ENCODE results near the gene BDP1. TPM values are rescaled to one million over a fixed set of nuclear protein-coding genes. Genes with fewer than 3 reads are reported as not detected.
"Not testable (repeated sequence)": the region's sequence is repeated elsewhere in the genome, so short reads cannot be mapped to it uniquely, and the experiment has no call there.

BDP1 gene
- total and polyA plus RNA-seq, 7 experiments from 2014 or later, result 8.9 to 48.7 (median 35.5) TPM

DNA sequence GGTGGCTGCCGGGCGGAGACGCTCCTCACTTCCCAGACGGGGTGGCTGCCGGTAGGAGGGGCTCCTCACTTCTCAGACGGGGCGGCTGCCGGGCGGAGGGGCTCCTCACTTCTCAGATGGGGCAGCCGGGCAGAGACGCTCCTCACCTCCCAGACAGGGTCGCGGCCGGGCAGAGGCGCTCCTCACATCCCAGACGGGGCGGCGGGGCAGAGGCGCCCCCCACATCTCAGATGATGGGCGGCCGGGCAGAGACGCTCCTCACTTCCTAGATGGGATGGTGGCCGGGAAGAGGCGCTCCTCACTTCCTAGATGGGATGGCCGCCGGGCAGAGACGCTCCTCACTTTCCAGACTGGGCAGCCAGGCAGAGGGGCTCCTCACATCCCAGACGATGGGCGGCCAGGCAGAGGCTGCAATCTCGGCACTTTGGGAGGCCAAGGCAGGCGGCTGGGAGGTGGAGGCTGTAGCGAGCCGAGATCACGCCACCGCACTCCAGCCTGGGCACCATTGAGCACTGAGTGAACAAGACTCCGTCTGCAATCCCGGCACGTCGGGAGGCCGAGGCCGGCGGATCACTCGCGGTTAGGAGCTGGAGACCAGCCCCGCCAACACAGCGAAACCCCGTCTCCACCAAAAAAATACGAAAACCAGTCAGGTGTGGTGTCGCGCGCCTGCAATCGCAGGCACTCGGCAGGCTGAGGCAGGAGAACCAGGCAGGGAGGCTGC is 96.7 kb downstream of the BDP1 start:
- H3K36me3 Mint-ChIP-seq, result peaks cover 7 to 72% (median 29%) of the 10 kb centered on the region in 5 donors
- POLR2A ChIA-PET; H3K27me3 Mint-ChIP-seq; H3K4me3 ChIP-seq (ENCODE audit: low read length); CTCF ChIA-PET; H3K27ac Mint-ChIP-seq; H3K9me3 Mint-ChIP-seq; H3K27ac ChIP-seq (ENCODE audit: low read depth, low read length); DNase-seq; ATAC-seq; H3K9me3 ChIP-seq (ENCODE audit: control insufficient read depth in 2 of 3, low read length in 3 of 3); intact Hi-C loops (cut with micrococcal nuclease); H3K27me3 ChIP-seq (ENCODE audit: control insufficient read depth in 2 of 2, insufficient read depth in 2 of 2, low read length in 2 of 2); H3K4me1 Mint-ChIP-seq; H3K4me1 ChIP-seq (ENCODE audit: control insufficient read depth in 2 of 2, insufficient read depth in 2 of 2, low read length in 2 of 2); H3K4me3 Mint-ChIP-seq: not testable (repeated sequence)
- peaks cover 9 to 70% (median 10%) of the 10 kb centered on the region in 3 experiments for H3K36me3 ChIP-seq (ENCODE audit: control insufficient read depth in 2 of 3, insufficient read depth in 3 of 3, low read length in 3 of 3)

DNA sequence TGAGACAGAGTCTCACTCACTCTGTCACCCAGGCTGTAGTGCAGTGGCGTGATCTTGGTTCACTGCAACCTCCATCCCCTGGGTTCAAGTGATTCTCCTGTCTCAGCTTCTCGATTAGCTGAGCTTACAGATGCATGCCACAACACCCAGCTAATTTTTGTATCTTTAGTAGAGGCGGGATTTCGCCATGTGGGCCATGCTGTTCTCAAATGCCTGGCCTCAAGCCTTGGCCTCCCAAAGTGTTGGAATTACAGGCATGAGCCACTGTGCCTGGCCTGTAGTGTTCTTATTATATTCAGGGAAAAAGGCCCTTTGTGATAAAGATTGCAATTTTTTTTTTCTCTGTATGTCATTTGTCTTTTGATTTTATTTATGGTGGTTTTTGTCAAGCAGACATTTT is 107.7 kb downstream of the BDP1 start:
- H3K27ac Mint-ChIP-seq, result no peak overlapping the region
- peaks cover 3 to 36% (median 17%) of the 10 kb centered on the region in 5 donors for H3K36me3 Mint-ChIP-seq
- no peak overlapping the region for H3K4me3 Mint-ChIP-seq
- Histone ChIP-seq H3K27me3 (ENCODE audit: control insufficient read depth in 2 of 2, insufficient read depth in 2 of 2, low read length in 2 of 2) (no peaks in the 10 kb centered on the region), H3K4me3 (ENCODE audit: low read length) (no peak overlapping the region), H3K36me3 (ENCODE audit: control insufficient read depth in 2 of 3, insufficient read depth in 3 of 3, low read length in 3 of 3) (peaks cover 8 to 55% (median 18%) of the 10 kb centered on the region in 3 experiments), H3K27ac (ENCODE audit: low read depth, low read length) (no peak overlapping the region), H3K9me3 (ENCODE audit: control insufficient read depth in 2 of 3, low read length in 3 of 3) (no peaks in the 10 kb centered on the region), H3K4me1 (ENCODE audit: control insufficient read depth in 2 of 2, insufficient read depth in 2 of 2, low read length in 2 of 2) (no peaks in the 10 kb centered on the region)
- H3K4me1 Mint-ChIP-seq, result no peaks in the 10 kb centered on the region
- no peak for DNase-seq
- no peaks in the 10 kb centered on the region for H3K9me3 Mint-ChIP-seq
- intact Hi-C loops (cut with micrococcal nuclease), result no loop called here
- ATAC-seq, result no peak
- CTCF ChIA-PET, result no interaction called here
- no peaks in the 10 kb centered on the region for H3K27me3 Mint-ChIP-seq
- POLR2A ChIA-PET, result no interaction called here

DNA sequence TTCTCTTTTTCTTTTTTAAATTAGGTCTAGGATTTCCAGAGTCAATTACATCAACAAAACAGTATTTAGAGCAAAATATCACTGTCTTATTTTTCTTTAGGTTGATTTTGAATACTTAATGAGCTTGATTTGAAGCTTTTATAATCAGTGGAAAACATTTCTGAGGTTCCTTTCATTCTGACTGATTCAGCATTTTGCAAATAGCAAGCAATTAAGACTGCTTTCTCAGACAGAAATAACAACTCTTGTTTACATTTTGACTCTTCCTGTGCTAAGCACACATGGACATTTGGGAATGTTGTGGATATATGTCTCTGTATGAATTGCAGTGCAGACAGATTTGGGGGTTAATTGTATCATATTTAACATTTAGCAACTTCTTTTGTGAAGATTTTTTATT is 109.4 kb downstream of the BDP1 start:
- Mint-ChIP-seq H3K4me1 (no peaks in the 10 kb centered on the region), H3K36me3 (peaks cover 5 to 35% (median 15%) of the 10 kb centered on the region in 5 donors), H3K4me3 (no peak overlapping the region), H3K27me3 (no peaks in the 10 kb centered on the region), H3K27ac (peak overlapping the region in 2 of 9 donors; percentile 12 to 40), H3K9me3 (no peaks in the 10 kb centered on the region)
- DNase-seq (no peak), ATAC-seq (no peak)
- H3K9me3 ChIP-seq (ENCODE audit: control insufficient read depth in 2 of 3, low read length in 3 of 3), result no peaks in the 10 kb centered on the region
- H3K4me3 ChIP-seq (ENCODE audit: low read length), result no peak overlapping the region
- peaks cover 8 to 46% (median 13%) of the 10 kb centered on the region in 3 experiments for H3K36me3 ChIP-seq (ENCODE audit: control insufficient read depth in 2 of 3, insufficient read depth in 3 of 3, low read length in 3 of 3)
- ChIA-PET CTCF (no interaction called here), POLR2A (no interaction called here)
- H3K4me1 ChIP-seq (ENCODE audit: control insufficient read depth in 2 of 2, insufficient read depth in 2 of 2, low read length in 2 of 2), result no peaks in the 10 kb centered on the region
- intact Hi-C loops (cut with micrococcal nuclease), result loop anchor here in 1 of 2 donors (5.0 kb wide), 1 partner anchor 37 kb away; no protein-coding TSS in a partner anchor
- no peak overlapping the region for H3K27ac ChIP-seq (ENCODE audit: low read depth, low read length)
- H3K27me3 ChIP-seq (ENCODE audit: control insufficient read depth in 2 of 2, insufficient read depth in 2 of 2, low read length in 2 of 2), result no peaks in the 10 kb centered on the region

DNA sequence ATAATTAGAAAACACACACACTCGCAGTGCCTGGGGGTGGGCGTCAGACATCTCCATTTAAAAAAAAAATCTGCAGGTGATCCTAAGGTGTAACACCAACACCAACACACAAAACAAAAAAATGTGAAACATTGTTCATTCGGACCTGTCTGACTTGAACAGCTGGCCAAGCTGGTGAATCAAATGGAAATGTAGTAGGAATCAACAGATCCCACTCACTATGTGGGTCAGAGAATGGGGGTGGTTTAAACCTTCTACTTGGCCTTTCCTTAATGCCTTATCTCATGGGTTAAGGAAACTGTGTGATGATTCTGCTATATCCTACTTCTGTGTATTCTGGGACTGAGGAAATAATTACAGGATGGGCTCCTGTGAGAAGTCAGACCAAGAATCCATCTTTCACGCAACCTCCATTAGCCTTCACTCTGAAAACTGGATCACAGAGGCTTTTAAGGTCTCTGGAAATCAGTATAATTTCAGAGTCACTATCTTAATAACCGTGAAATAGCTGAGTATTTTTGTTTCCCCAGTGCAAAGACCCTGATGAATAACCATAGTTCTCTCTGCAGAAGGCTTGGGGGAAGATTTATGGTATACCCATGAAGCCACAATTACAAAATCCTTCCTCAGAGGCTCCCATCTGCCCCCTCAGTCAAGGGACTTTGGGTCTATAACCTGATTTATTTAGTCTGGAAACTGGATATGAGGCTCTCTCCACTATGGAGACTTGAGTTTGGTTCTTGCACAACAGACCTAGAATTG is 114.5 kb downstream of the BDP1 start:
- peaks cover 0 to 36% (median 9%) of the 10 kb centered on the region in 5 donors for H3K36me3 Mint-ChIP-seq
- Histone ChIP-seq H3K4me1 (ENCODE audit: control insufficient read depth in 2 of 2, insufficient read depth in 2 of 2, low read length in 2 of 2) (no peaks in the 10 kb centered on the region), H3K4me3 (ENCODE audit: low read length) (no peak overlapping the region), H3K27ac (ENCODE audit: low read depth, low read length) (no peak overlapping the region), H3K9me3 (ENCODE audit: control insufficient read depth in 2 of 3, low read length in 3 of 3) (no peaks in the 10 kb centered on the region), H3K27me3 (ENCODE audit: control insufficient read depth in 2 of 2, insufficient read depth in 2 of 2, low read length in 2 of 2) (no peaks in the 10 kb centered on the region), H3K36me3 (ENCODE audit: control insufficient read depth in 2 of 3, insufficient read depth in 3 of 3, low read length in 3 of 3) (peaks cover 0 to 12% (median 3%) of the 10 kb centered on the region in 3 experiments)
- no peaks in the 10 kb centered on the region for H3K27me3 Mint-ChIP-seq
- ChIA-PET CTCF (no interaction called here), POLR2A (interaction anchor here (0.6 kb wide), 1 partner anchor 59 kb away, joined by 6 read pairs; no protein-coding TSS in a partner anchor)
- H3K27ac Mint-ChIP-seq, result no peak overlapping the region
- H3K4me1 Mint-ChIP-seq, result no peaks in the 10 kb centered on the region
- intact Hi-C loops (cut with micrococcal nuclease), result loop anchor here in 1 of 2 donors (5.0 kb wide), 1 partner anchor 32 kb away; no protein-coding TSS in a partner anchor
- ATAC-seq (no peak), DNase-seq (no peak)
- no peak overlapping the region for H3K4me3 Mint-ChIP-seq
- H3K9me3 Mint-ChIP-seq, result no peaks in the 10 kb centered on the region

DNA sequence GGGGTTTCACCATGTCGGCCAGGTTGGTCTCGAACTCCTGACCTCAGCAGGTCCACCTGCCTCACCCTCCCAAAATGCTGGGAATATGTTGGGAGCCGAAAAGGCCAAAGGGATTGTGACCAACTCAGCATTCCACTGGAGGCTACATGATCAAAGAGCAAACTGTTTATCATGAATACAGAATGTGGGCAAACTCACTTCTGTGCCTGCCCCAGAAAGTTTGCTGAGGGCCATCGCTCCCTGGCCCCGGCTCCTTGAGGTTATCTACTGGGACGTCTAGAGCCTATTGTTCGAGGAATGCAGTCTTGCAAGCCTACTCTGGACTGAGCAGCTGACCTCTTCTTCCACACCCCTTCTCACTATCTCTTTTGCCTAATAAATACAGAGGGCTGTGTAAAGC is 116.4 kb downstream of the BDP1 start:
- H3K36me3 ChIP-seq (ENCODE audit: control insufficient read depth in 2 of 3, insufficient read depth in 3 of 3, low read length in 3 of 3); H3K4me1 ChIP-seq (ENCODE audit: control insufficient read depth in 2 of 2, insufficient read depth in 2 of 2, low read length in 2 of 2); H3K9me3 Mint-ChIP-seq; H3K4me1 Mint-ChIP-seq; H3K27me3 ChIP-seq (ENCODE audit: control insufficient read depth in 2 of 2, insufficient read depth in 2 of 2, low read length in 2 of 2); H3K4me3 Mint-ChIP-seq; CTCF ChIA-PET; POLR2A ChIA-PET; DNase-seq; H3K27ac ChIP-seq (ENCODE audit: low read depth, low read length); ATAC-seq; H3K27me3 Mint-ChIP-seq; H3K9me3 ChIP-seq (ENCODE audit: control insufficient read depth in 2 of 3, low read length in 3 of 3); intact Hi-C loops (cut with micrococcal nuclease); H3K4me3 ChIP-seq (ENCODE audit: low read length); H3K27ac Mint-ChIP-seq: not testable (repeated sequence)
- peaks cover 0 to 37% (median 13%) of the 10 kb centered on the region in 5 donors for H3K36me3 Mint-ChIP-seq

DNA sequence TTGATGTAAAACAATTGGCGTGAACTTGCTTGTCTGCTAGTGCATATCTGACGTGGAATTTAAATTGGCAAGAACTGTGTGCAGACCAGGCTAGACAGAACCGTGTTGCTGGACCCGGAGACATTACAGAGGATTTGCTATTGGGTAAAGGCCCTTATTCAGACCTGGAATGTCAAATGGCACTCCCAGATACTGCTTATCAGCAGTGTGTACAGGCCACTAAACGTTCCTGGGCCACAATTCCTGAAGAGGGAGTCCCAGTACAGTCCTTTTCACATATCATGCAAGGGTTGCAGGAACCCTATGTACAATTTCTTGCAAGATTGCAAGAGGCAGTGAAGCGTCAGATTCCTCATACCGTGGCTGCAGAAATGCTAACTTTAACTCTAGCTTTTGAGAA is 118.1 kb downstream of the BDP1 start:
- CTCF ChIA-PET, result interaction anchor here (0.9 kb wide), 1 partner anchor 18 kb away, joined by 3 read pairs; no protein-coding TSS in a partner anchor
- H3K9me3 Mint-ChIP-seq, result peaks cover 0 to 4% (median 0%) of the 10 kb centered on the region in 11 donors
- DNase-seq, result no peak
- no peak overlapping the region for H3K27ac Mint-ChIP-seq
- peaks cover 10 to 46% (median 28%) of the 10 kb centered on the region in 5 donors for H3K36me3 Mint-ChIP-seq
- intact Hi-C loops (cut with micrococcal nuclease), result no loop called here
- no peaks in the 10 kb centered on the region for H3K27me3 Mint-ChIP-seq
- Histone ChIP-seq H3K27me3 (ENCODE audit: control insufficient read depth in 2 of 2, insufficient read depth in 2 of 2, low read length in 2 of 2) (no peaks in the 10 kb centered on the region), H3K27ac (ENCODE audit: low read depth, low read length) (no peak overlapping the region), H3K36me3 (ENCODE audit: control insufficient read depth in 2 of 3, insufficient read depth in 3 of 3, low read length in 3 of 3) (peaks cover 0 to 3% (median 0%) of the 10 kb centered on the region in 3 experiments), H3K4me1 (ENCODE audit: control insufficient read depth in 2 of 2, insufficient read depth in 2 of 2, low read length in 2 of 2) (no peaks in the 10 kb centered on the region), H3K9me3 (ENCODE audit: control insufficient read depth in 2 of 3, low read length in 3 of 3) (no peaks in the 10 kb centered on the region), H3K4me3 (ENCODE audit: low read length) (no peak overlapping the region)
- H3K4me3 Mint-ChIP-seq, result no peak overlapping the region
- ATAC-seq, result no peak
- POLR2A ChIA-PET, result no interaction called here
- H3K4me1 Mint-ChIP-seq, result no peaks in the 10 kb centered on the region

All from naive thymus-derived CD4-positive, alpha-beta T cell (primary cell).